ENCODE data around the gene SAMD1.

DNA sequence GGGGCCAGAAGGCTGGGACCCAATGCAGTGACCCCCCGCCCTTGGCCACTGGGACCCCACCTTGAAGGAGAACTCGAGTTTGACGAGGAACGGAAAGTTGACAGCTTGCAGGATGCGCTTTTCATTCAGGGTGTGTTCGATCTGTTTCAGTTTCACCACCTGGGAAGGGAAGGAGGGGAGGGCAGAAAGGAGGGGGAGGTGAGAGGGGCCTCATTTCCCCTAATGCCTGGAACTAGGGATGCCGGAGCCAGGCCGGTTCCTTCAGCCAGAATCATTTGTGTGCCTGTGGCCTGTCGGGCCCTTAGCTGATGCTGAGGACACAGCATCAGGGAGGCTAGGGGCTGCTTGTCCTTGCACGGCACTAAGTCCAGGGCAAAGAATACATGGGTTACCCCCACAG is 12.2 kb upstream of the SAMD1 start:
- TF ChIP-seq, protein P1, sequence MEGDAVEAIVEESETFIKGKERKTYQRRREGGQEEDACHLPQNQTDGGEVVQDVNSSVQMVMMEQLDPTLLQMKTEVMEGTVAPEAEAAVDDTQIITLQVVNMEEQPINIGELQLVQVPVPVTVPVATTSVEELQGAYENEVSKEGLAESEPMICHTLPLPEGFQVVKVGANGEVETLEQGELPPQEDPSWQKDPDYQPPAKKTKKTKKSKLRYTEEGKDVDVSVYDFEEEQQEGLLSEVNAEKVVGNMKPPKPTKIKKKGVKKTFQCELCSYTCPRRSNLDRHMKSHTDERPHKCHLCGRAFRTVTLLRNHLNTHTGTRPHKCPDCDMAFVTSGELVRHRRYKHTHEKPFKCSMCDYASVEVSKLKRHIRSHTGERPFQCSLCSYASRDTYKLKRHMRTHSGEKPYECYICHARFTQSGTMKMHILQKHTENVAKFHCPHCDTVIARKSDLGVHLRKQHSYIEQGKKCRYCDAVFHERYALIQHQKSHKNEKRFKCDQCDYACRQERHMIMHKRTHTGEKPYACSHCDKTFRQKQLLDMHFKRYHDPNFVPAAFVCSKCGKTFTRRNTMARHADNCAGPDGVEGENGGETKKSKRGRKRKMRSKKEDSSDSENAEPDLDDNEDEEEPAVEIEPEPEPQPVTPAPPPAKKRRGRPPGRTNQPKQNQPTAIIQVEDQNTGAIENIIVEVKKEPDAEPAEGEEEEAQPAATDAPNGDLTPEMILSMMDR (IDR thresholded peaks at IDR 0.05) = no peak
- TF ChIP-seq POLR2A (IDR thresholded peaks at IDR 0.05) = no peak

Data from lower leg skin (tissue), 3 donors.